Measurements from ENCODE around the gene PCBP4. TPM values are rescaled to one million over a fixed set of nuclear protein-coding genes. Genes with fewer than 3 reads are reported as not detected.

The PCBP4 gene
- total RNA-seq, 4 donors from 2014 or later = 184 to 320 (median 199) TPM

GRCh38 chr3:52013802-52014598 lies 46.7 kb upstream of the PCBP4 start:
- no peak for TF ChIP-seq POLR2A (IDR thresholded peaks at IDR 0.05)
- no peak for TF ChIP-seq CTCF (IDR thresholded peaks at IDR 0.05 in 4 of 5, conservative IDR thresholded peaks at IDR 0.05 in 1 of 5)
- in situ Hi-C loops (cut with MboI; ENCODE audit: low sequenced_read_pairs in 4 of 4) = no loop called here
- Histone ChIP-seq H3K27me3 (no peaks in the 10 kb centered on the region), H3K4me1 (peaks cover 50 to 73% of the 10 kb centered on the region in 2 donors), H3K27ac (peak overlapping the region; percentile 95 to 98 (median 96)), H3K4me3 (no peak overlapping the region), H3K36me3 (no peaks in the 10 kb centered on the region), H3K9me3 (no peaks in the 10 kb centered on the region)
- DNase-seq (no peak), ATAC-seq (no peak)
- intact Hi-C loops (cut with DNase I; ENCODE audit: low total_unique reads) = loop anchor here (2.0 kb wide), 1 partner anchor 43 kb away; the partner anchor contains the start of gene DUSP7

GRCh38 chr3:52012699-52013098 lies 45.4 kb upstream of the PCBP4 start:
- H3K27ac ChIP-seq = peak overlapping the region; percentile 95 to 98 (median 96)
- ATAC-seq (peak; percentile 86 to 94), DNase-seq (peak; percentile 87 to 93)
- H3K27me3 ChIP-seq = no peaks in the 10 kb centered on the region
- intact Hi-C loops (cut with DNase I; ENCODE audit: low total_unique reads) = loop anchor here (2.0 kb wide), 1 partner anchor 44 kb away; the partner anchor contains the start of gene DUSP7
- H3K36me3 ChIP-seq = no peaks in the 10 kb centered on the region
- H3K4me1 ChIP-seq = peaks cover 43 to 63% of the 10 kb centered on the region in 2 donors
- no peak overlapping the region for H3K4me3 ChIP-seq
- in situ Hi-C loops (cut with MboI; ENCODE audit: low sequenced_read_pairs in 4 of 4) = no loop called here
- H3K9me3 ChIP-seq = no peaks in the 10 kb centered on the region
- TF ChIP-seq POLR2A (IDR thresholded peaks at IDR 0.05) (peak in 1 of 2 donors; percentile 34), CTCF (IDR thresholded peaks at IDR 0.05 in 4 of 5, conservative IDR thresholded peaks at IDR 0.05 in 1 of 5) (no peak)

- intact Hi-C loops (cut with DNase I; ENCODE audit: low total_unique reads) = no loop called here
These were observed 43.2 kb upstream of the PCBP4 start for GRCh38 chr3:52010431-52010830.

GRCh38 chr3:52007291-52007690 lies 40.0 kb upstream of the PCBP4 start:
- Histone ChIP-seq H3K27me3 (no peaks in the 10 kb centered on the region), H3K4me3 (no peak overlapping the region), H3K36me3 (no peaks in the 10 kb centered on the region), H3K27ac (peak overlapping the region; percentile 70 to 82 (median 80)), H3K9me3 (no peaks in the 10 kb centered on the region), H3K4me1 (peaks cover 45 to 49% of the 10 kb centered on the region in 2 donors)
- DNase-seq (peak in 1 of 2 donors; percentile 47), ATAC-seq (peak; percentile 48 to 73)
- in situ Hi-C loops (cut with MboI; ENCODE audit: low sequenced_read_pairs in 4 of 4) = loop anchor here in 2 of 4 donors (10.0 kb wide), 1 partner anchor 48 kb away; the partner anchor contains the start of gene DUSP7 (in 2 of the 2)
- TF ChIP-seq CTCF (IDR thresholded peaks at IDR 0.05 in 4 of 5, conservative IDR thresholded peaks at IDR 0.05 in 1 of 5) = no peak
- TF ChIP-seq POLR2A (IDR thresholded peaks at IDR 0.05) = no peak
- intact Hi-C loops (cut with DNase I; ENCODE audit: low total_unique reads) = loop anchor here (10.0 kb wide), 1 partner anchor 328 kb away; no protein-coding TSS in a partner anchor

More at GRCh38 chr3:52010431-52010830, 43.2 kb upstream of the PCBP4 start:
- no peaks in the 10 kb centered on the region for H3K9me3 ChIP-seq
- no peak for DNase-seq
- H3K36me3 ChIP-seq = no peaks in the 10 kb centered on the region
- H3K4me1 ChIP-seq = peaks cover 45 to 68% of the 10 kb centered on the region in 2 donors
- H3K27me3 ChIP-seq = no peaks in the 10 kb centered on the region
- no peak overlapping the region for H3K4me3 ChIP-seq
- H3K27ac ChIP-seq = peak overlapping the region in 1 of 4 donors; percentile 98
- no peak for ATAC-seq
- in situ Hi-C loops (cut with MboI; ENCODE audit: low sequenced_read_pairs in 4 of 4) = no loop called here
- TF ChIP-seq CTCF (IDR thresholded peaks at IDR 0.05 in 4 of 5, conservative IDR thresholded peaks at IDR 0.05 in 1 of 5) = no peak
- no peak for TF ChIP-seq POLR2A (IDR thresholded peaks at IDR 0.05)

Measured in gastrocnemius medialis (tissue), 4 donors.